ENCODE results near the gene WSCD2.

- TF ChIP-seq CTCF (IDR thresholded peaks at IDR 0.05) (no peak), POLR2AphosphoS5 (IDR thresholded peaks at IDR 0.05) (no peak)
Measured at GRCh38 chr12:108235985-108236263, 106.8 kb downstream of the WSCD2 start.
